ENCODE results near the gene C1orf105.

C1orf105 gene

GRCh38 chr1:172446547-172446946 lies 26.1 kb downstream of the C1orf105 start:
- no peak for DNase-seq (ENCODE audit: extremely low read depth, low read depth)
- no peak overlapping the region for H3K4me3 ChIP-seq (replicated peaks; ENCODE audit: low read depth, low read length)
- TF ChIP-seq CTCF (IDR thresholded peaks at IDR 0.05; ENCODE audit: low read depth, low read length, missing control alignments): no peak

DNA sequence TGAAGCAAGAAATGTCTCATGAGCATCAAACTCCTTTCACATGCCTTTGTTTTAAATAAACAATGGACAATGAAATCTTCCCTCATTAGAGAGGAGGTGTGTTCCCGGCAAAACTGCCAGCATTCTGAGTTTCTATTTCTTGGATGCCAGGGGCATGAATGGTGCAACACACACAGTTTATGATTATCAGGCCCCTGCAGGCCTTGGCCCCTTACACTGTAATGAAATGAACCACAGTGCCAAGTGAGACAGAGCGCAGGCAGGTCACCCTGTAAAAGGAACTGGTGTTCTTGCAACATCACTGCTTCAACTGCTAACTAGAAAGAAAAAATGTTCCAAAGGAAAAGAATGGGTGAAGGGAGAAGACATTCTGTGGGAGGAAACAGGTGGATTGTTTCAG lies 27.2 kb downstream of the C1orf105 start:
- no peak for DNase-seq (ENCODE audit: extremely low read depth, low read depth)
- no peak overlapping the region for H3K4me3 ChIP-seq (replicated peaks; ENCODE audit: low read depth, low read length)
- no peak for TF ChIP-seq CTCF (IDR thresholded peaks at IDR 0.05; ENCODE audit: low read depth, low read length, missing control alignments)

- TF ChIP-seq CTCF (IDR thresholded peaks at IDR 0.05; ENCODE audit: low read depth, low read length, missing control alignments): no peak
- DNase-seq (ENCODE audit: extremely low read depth, low read depth): no peak
- no peak overlapping the region for H3K4me3 ChIP-seq (replicated peaks; ENCODE audit: low read depth, low read length)
These were observed 28.6 kb downstream of the C1orf105 start for GRCh38 chr1:172448995-172449584.

- peak; percentile 48 for DNase-seq (ENCODE audit: extremely low read depth, low read depth)
- peak; percentile 79 for TF ChIP-seq CTCF (IDR thresholded peaks at IDR 0.05; ENCODE audit: low read depth, low read length, missing control alignments)
- no peak overlapping the region for H3K4me3 ChIP-seq (replicated peaks; ENCODE audit: low read depth, low read length)
These were observed 29.4 kb downstream of the C1orf105 start for GRCh38 chr1:172449585-172450523.

GRCh38 chr1:172450524-172450885 lies 30.0 kb downstream of the C1orf105 start:
- no peak overlapping the region for H3K4me3 ChIP-seq (replicated peaks; ENCODE audit: low read depth, low read length)
- DNase-seq (ENCODE audit: extremely low read depth, low read depth): no peak
- TF ChIP-seq CTCF (IDR thresholded peaks at IDR 0.05; ENCODE audit: low read depth, low read length, missing control alignments): no peak

GRCh38 chr1:172451002-172451443 lies 30.5 kb downstream of the C1orf105 start:
- no peak for DNase-seq (ENCODE audit: extremely low read depth, low read depth)
- no peak for TF ChIP-seq CTCF (IDR thresholded peaks at IDR 0.05; ENCODE audit: low read depth, low read length, missing control alignments)
- H3K4me3 ChIP-seq (replicated peaks; ENCODE audit: low read depth, low read length): no peak overlapping the region

Data from HFF-Myc (cell line).